ENCODE measurements around the gene AGK.

- TF ChIP-seq, protein P1, sequence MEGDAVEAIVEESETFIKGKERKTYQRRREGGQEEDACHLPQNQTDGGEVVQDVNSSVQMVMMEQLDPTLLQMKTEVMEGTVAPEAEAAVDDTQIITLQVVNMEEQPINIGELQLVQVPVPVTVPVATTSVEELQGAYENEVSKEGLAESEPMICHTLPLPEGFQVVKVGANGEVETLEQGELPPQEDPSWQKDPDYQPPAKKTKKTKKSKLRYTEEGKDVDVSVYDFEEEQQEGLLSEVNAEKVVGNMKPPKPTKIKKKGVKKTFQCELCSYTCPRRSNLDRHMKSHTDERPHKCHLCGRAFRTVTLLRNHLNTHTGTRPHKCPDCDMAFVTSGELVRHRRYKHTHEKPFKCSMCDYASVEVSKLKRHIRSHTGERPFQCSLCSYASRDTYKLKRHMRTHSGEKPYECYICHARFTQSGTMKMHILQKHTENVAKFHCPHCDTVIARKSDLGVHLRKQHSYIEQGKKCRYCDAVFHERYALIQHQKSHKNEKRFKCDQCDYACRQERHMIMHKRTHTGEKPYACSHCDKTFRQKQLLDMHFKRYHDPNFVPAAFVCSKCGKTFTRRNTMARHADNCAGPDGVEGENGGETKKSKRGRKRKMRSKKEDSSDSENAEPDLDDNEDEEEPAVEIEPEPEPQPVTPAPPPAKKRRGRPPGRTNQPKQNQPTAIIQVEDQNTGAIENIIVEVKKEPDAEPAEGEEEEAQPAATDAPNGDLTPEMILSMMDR (IDR thresholded peaks at IDR 0.05), result no peak
- TF ChIP-seq POLR2AphosphoS5 (IDR thresholded peaks at IDR 0.05) (no peak), POLR2A (IDR thresholded peaks at IDR 0.05) (no peak)
These were observed 68.5 kb downstream of the AGK start for GRCh38 chr7:141619745-141620144.
